GM23248 (cell line): ENCODE data around the gene SHB.

Experiments used
- EZH2 ChIP-seq: fragments of 200-600 bp; sonication (generic); IDR thresholded peaks from 2 replicates; pipeline ENCODE4 v1.6.1; 2018; ENCODE audit warnings: antibody characterized with exemption, mild to moderate bottlenecking; ENCODE audit not compliant: insufficient read depth, poor library complexity, severe bottlenecking
- EZH2phosphoT487 ChIP-seq: fragments of 200-600 bp; sonication (generic); IDR thresholded peaks from 2 replicates; pipeline ENCODE4 v1.6.1; 2018; ENCODE audit warnings: antibody characterized with exemption, moderate library complexity, mild to moderate bottlenecking, low read depth; ENCODE audit not compliant: insufficient read depth

DNA sequence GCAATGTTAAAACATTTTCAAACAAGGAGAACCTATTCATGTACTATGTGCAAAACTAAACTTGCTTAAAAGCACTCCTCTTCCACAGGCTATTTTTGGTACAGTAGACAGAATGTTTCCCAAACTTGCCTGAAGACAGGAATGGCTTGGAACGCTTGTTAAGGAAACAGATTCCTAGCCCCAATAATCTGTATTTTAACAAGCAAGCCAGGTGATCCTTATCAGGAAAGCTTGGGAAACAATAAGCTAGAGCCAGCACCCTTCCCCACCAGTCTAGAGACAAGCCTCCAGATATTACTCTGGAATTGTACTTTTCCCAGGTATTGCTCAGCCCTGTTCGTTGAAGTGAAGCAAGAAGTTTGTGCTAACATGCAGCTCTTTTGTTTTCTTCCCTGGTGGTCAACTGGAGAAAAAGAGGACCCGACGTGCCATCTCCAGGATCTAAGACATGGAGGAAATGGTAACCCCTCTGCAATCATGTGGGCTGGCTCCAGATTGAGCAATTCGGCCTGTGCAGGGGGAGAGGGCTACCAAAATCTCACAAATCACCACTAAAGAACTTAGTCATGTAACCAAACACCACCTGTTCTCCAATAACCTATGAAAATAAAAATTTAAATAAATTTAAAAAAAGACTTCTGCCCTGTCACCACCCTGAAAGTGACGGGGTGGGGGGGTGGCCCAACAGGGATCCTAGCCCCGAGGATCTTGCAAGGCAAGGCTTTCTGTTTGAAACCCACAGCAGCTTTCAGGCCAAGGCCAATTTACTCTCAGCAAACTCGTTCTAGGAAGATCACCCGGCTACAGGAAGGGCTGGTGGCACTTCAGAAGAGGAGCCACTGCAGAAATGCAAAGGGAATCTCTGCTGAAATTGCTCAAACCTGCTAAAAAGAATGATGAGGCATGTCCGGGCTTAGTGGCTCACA is 48.6 kb downstream of the SHB start:
- TF ChIP-seq EZH2phosphoT487 (no peak), EZH2 (no peak)
